ENCODE results near the gene OGDHL. TPM values are rescaled to one million over a fixed set of nuclear protein-coding genes. Genes with fewer than 3 reads are reported as not detected.

The OGDHL gene
- total RNA-seq, 1 experiment from 2014 or later = 2.6 TPM

DNA sequence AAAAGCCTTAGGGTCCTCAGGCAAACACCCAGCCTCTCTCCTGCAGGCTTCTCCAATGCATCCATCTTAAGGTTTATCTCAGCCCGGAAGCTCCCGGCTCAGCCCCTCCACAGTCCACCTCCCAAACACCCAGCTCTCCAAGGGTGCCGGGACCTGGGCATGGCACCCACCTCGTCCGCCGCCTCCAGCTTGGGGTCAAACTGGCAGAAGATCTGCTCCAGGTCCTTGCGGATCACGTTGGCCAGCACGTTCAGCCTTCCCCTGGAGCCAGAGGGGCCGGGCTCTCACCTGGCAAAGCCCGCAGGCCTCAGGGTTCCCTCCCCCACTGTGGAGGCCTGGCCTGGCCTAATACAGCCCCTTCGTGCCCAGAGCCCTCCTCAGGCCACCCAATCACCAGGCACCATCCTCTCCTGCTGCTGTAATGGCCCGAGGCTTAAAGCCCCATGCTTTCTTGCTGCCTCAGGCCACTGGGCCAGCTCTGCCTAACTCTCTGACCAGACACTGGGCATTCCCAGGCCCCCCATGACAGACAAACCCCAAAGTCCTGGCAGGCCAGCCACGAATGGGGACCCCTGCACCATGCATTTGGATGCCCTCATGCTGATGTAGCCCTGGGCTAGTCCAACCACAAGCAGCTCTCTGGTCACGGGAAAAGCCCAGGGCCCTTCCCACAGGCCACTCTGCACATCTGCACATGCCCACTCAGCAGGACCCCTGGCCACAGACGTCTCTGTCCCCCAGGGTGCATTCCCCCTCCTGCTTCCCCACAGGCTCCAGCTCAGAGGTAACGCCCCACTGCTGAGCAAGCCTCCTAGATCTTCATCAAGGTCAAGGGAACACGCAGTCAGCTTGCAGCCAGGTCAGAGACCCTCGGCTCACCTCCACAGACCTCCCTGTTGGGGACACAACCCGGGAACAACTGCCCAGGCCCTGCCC, 12.3 kb downstream of the OGDHL start:
- ChIA-PET CTCF (no interaction called here), POLR2A (ENCODE audit: unreplicated experiment) (no interaction called here)
- intact Hi-C loops (cut with micrococcal nuclease) = no loop called here
- Histone ChIP-seq H3K27me3 (ENCODE audit: low read length) (peaks cover 17% of the 10 kb centered on the region), H3K4me2 (ENCODE audit: low read length) (no peak overlapping the region), H3K27ac (ENCODE audit: low read length) (no peak overlapping the region), H3K36me3 (ENCODE audit: low read depth, low read length) (no peaks in the 10 kb centered on the region), H3K9me3 (ENCODE audit: low read length) (no peaks in the 10 kb centered on the region), H3K4me3 (ENCODE audit: low read length) (no peak overlapping the region), H2AFZ (ENCODE audit: low read length) (no peak overlapping the region), H3K9ac (ENCODE audit: low read length) (no peak overlapping the region), H3K4me1 (ENCODE audit: insufficient read depth, low read length) (no peaks in the 10 kb centered on the region), H4K20me1 (ENCODE audit: low read length) (no peaks in the 10 kb centered on the region), H3F3A (ENCODE audit: low read length, unreplicated experiment) (no peaks in the 10 kb centered on the region), H3K79me2 (ENCODE audit: low read length) (no peaks in the 10 kb centered on the region), H3K9me2 (replicated peaks; ENCODE audit: low read length) (no peaks in the 10 kb centered on the region)
- BruUV-seq (replicated peaks) = no TSS peak
- DNase-seq (no peak), ATAC-seq (no peak)
- TF ChIP-seq EZH2 (IDR thresholded peaks at IDR 0.05; ENCODE audit: low read length, unreplicated experiment) = no peak
- TF ChIP-seq EZH2phosphoT487 (IDR thresholded peaks at IDR 0.05; ENCODE audit: borderline replicate concordance, low read length) = no peak
- TF ChIP-seq CTCF (conservative IDR thresholded peaks at IDR 0.05; ENCODE audit: low read depth, low read length) = no peak

GRCh38 chr10:49749144-49749543, 13.0 kb downstream of the OGDHL start:
- Histone ChIP-seq H3K4me3 (ENCODE audit: low read length) (no peak overlapping the region), H3K4me2 (ENCODE audit: low read length) (no peak overlapping the region), H3K79me2 (ENCODE audit: low read length) (no peaks in the 10 kb centered on the region), H3K27me3 (ENCODE audit: low read length) (peaks cover 17% of the 10 kb centered on the region), H3K9me2 (replicated peaks; ENCODE audit: low read length) (no peaks in the 10 kb centered on the region), H3K9me3 (ENCODE audit: low read length) (no peaks in the 10 kb centered on the region), H4K20me1 (ENCODE audit: low read length) (no peaks in the 10 kb centered on the region), H3K36me3 (ENCODE audit: low read depth, low read length) (no peaks in the 10 kb centered on the region), H3K27ac (ENCODE audit: low read length) (no peak overlapping the region), H3F3A (ENCODE audit: low read length, unreplicated experiment) (no peaks in the 10 kb centered on the region), H2AFZ (ENCODE audit: low read length) (no peak overlapping the region), H3K9ac (ENCODE audit: low read length) (no peak overlapping the region), H3K4me1 (ENCODE audit: insufficient read depth, low read length) (no peaks in the 10 kb centered on the region)
- intact Hi-C loops (cut with micrococcal nuclease) = no loop called here
- no peak for ATAC-seq
- no TSS peak for BruUV-seq (replicated peaks)
- CTCF ChIA-PET = no interaction called here
- POLR2A ChIA-PET (ENCODE audit: unreplicated experiment) = no interaction called here
- TF ChIP-seq EZH2 (IDR thresholded peaks at IDR 0.05; ENCODE audit: low read length, unreplicated experiment) (no peak), EZH2phosphoT487 (IDR thresholded peaks at IDR 0.05; ENCODE audit: borderline replicate concordance, low read length) (no peak), CTCF (conservative IDR thresholded peaks at IDR 0.05; ENCODE audit: low read depth, low read length) (no peak)
- no peak for DNase-seq

- H3K27me3 ChIP-seq (ENCODE audit: low read length) = peaks cover 17% of the 10 kb centered on the region
- H3F3A ChIP-seq (ENCODE audit: low read length, unreplicated experiment) = no peaks in the 10 kb centered on the region
- no peak for DNase-seq
- no peak overlapping the region for H3K27ac ChIP-seq (ENCODE audit: low read length)
- no peak overlapping the region for H2AFZ ChIP-seq (ENCODE audit: low read length)
- H3K4me3 ChIP-seq (ENCODE audit: low read length) = no peak overlapping the region
- no peak for TF ChIP-seq CTCF (conservative IDR thresholded peaks at IDR 0.05; ENCODE audit: low read depth, low read length)
- no peak for TF ChIP-seq EZH2phosphoT487 (IDR thresholded peaks at IDR 0.05; ENCODE audit: borderline replicate concordance, low read length)
- no peak for TF ChIP-seq EZH2 (IDR thresholded peaks at IDR 0.05; ENCODE audit: low read length, unreplicated experiment)
- intact Hi-C loops (cut with micrococcal nuclease) = no loop called here
- H3K4me1 ChIP-seq (ENCODE audit: insufficient read depth, low read length) = no peaks in the 10 kb centered on the region
- no peak for ATAC-seq
- BruUV-seq (replicated peaks) = no TSS peak
- H3K9me3 ChIP-seq (ENCODE audit: low read length) = no peaks in the 10 kb centered on the region
- no peak overlapping the region for H3K9ac ChIP-seq (ENCODE audit: low read length)
- H3K79me2 ChIP-seq (ENCODE audit: low read length) = no peaks in the 10 kb centered on the region
- H3K9me2 ChIP-seq (replicated peaks; ENCODE audit: low read length) = no peaks in the 10 kb centered on the region
- POLR2A ChIA-PET (ENCODE audit: unreplicated experiment) = no interaction called here
- CTCF ChIA-PET = interaction anchor here (0.7 kb wide), 1 partner anchor 13 kb away, joined by 3 read pairs; no protein-coding TSS in a partner anchor
- H4K20me1 ChIP-seq (ENCODE audit: low read length) = no peaks in the 10 kb centered on the region
- no peak overlapping the region for H3K4me2 ChIP-seq (ENCODE audit: low read length)
- H3K36me3 ChIP-seq (ENCODE audit: low read depth, low read length) = no peaks in the 10 kb centered on the region
Observed at GRCh38 chr10:49748006-49748405, 14.1 kb downstream of the OGDHL start.
